PFSK-1 (cell line): ENCODE measurements around the gene CCDC15.

Experiments used
- FOXP2 ChIP-seq: optimal IDR thresholded peaks from 2 replicates; pipeline ENCODE3; 2011; ENCODE audit warnings: borderline replicate concordance, control low read depth, inconsistent platforms; ENCODE audit not compliant: insufficient read depth; ENCODE audit errors: extremely low read length, extremely low read depth
- POLR2AphosphoS5 ChIP-seq: IDR thresholded peaks from 2 replicates; pipeline ENCODE4 v1.6.1; 2012; ENCODE audit warnings: low read depth, mild to moderate bottlenecking, control low read depth, low read length, moderate library complexity
- REST ChIP-seq, 2 experiments: IDR thresholded peaks; 2 replicates each; pipeline versions ENCODE4 v1.6.1 to v1.8.0; 2011 to 2012; ENCODE audit warnings: low read depth in 2 of 2, low read length in 2 of 2, control low read depth in 1 of 2, inconsistent platforms in 1 of 2, mild to moderate bottlenecking in 1 of 2, moderate library complexity in 1 of 2; ENCODE audit not compliant: insufficient read depth in 1 of 2
- SIN3A ChIP-seq: IDR thresholded peaks from 2 replicates; pipeline ENCODE4 v1.6.1; 2012; ENCODE audit warnings: mild to moderate bottlenecking, low read length, moderate library complexity, borderline replicate concordance; ENCODE audit not compliant: insufficient read depth
- TAF1 ChIP-seq: IDR thresholded peaks from 2 replicates; pipeline ENCODE4 v1.6.1; 2012; ENCODE audit warnings: low read length, control low read depth, borderline replicate concordance; ENCODE audit not compliant: insufficient read depth

GRCh38 chr11:125078516-125079140, 124.6 kb downstream of the CCDC15 start:
- no peak for TF ChIP-seq REST (IDR thresholded peaks at IDR 0.05; ENCODE audit: insufficient read depth in 1 of 2, low read depth in 2 of 2, low read length in 2 of 2)
- TF ChIP-seq POLR2AphosphoS5 = no peak
- TF ChIP-seq FOXP2 = no peak
- TF ChIP-seq TAF1 = no peak
- no peak for TF ChIP-seq SIN3A
